GM18951 (cell line): ENCODE data around the gene TMEM63A.

Experiments
- POLR2A ChIP-seq: IDR thresholded peaks from 4 replicates; pipeline ENCODE4 v1.6.1; 2011; ENCODE audit warnings: mild to moderate bottlenecking; ENCODE audit not compliant: insufficient read length, insufficient read depth; ENCODE audit errors: extremely low read depth
- in situ Hi-C: fragments of 300-500 bp; cut with MboI; formaldehyde crosslinking; loops from one replicate; pipeline ENCODE4 v1.12.0; 2022; ENCODE audit warnings: low sequenced_read_pairs, mixed read lengths, inconsistent platforms; ENCODE audit not compliant: unreplicated experiment

TMEM63A gene

GRCh38 chr1:225886159-225887029 is 4.2 kb upstream of the TMEM63A start:
- no peak for TF ChIP-seq POLR2A
- in situ Hi-C loops, result no loop called here

- TF ChIP-seq POLR2A, result no peak
- in situ Hi-C loops, result no loop called here
Measured at GRCh38 chr1:225885336-225885735, 3.2 kb upstream of the TMEM63A start.

- in situ Hi-C loops, result no loop called here
- TF ChIP-seq POLR2A, result no peak
Measured at GRCh38 chr1:225883616-225884265, 1.6 kb upstream of the TMEM63A start.

GRCh38 chr1:225882694-225883615 is 775 bp upstream of the TMEM63A start:
- in situ Hi-C loops, result no loop called here
- no peak for TF ChIP-seq POLR2A

GRCh38 chr1:225881081-225881958 is 860 bp downstream of the TMEM63A start:
- in situ Hi-C loops, result no loop called here
- no peak for TF ChIP-seq POLR2A

- TF ChIP-seq POLR2A, result no peak
- in situ Hi-C loops, result no loop called here
Measured at GRCh38 chr1:225880636-225881035, 1.5 kb downstream of the TMEM63A start.

GRCh38 chr1:225880222-225880588 is 2.0 kb downstream of the TMEM63A start:
- in situ Hi-C loops, result no loop called here
- no peak for TF ChIP-seq POLR2A

GRCh38 chr1:225879521-225880221 is 2.5 kb downstream of the TMEM63A start:
- no peak for TF ChIP-seq POLR2A
- in situ Hi-C loops, result no loop called here

GRCh38 chr1:225878282-225878681 is 3.9 kb downstream of the TMEM63A start:
- in situ Hi-C loops, result no loop called here
- TF ChIP-seq POLR2A, result no peak

GRCh38 chr1:225877580-225877979 is 4.6 kb downstream of the TMEM63A start:
- in situ Hi-C loops, result no loop called here
- no peak for TF ChIP-seq POLR2A

GRCh38 chr1:225876900-225877510 is 5.2 kb downstream of the TMEM63A start:
- TF ChIP-seq POLR2A, result no peak
- in situ Hi-C loops, result no loop called here

GRCh38 chr1:225875044-225875815 is 7.0 kb downstream of the TMEM63A start:
- TF ChIP-seq POLR2A, result no peak
- in situ Hi-C loops, result no loop called here
